SK-N-SH (cell line): Measurements from ENCODE around the gene CRTC1.

Source experiments
- CTCF ChIP-seq: fragments of 200-600 bp; sonication (generic); IDR thresholded peaks from 2 replicates; pipeline ENCODE4 v1.6.1; 2017; ENCODE audit warnings: antibody characterized with exemption, mild to moderate bottlenecking, moderate library complexity
- FOSL2 ChIP-seq: IDR thresholded peaks from 2 replicates; pipeline ENCODE4 v1.4.0; 2012; ENCODE audit warnings: low read depth, mild to moderate bottlenecking, moderate library complexity, borderline replicate concordance
- POLR2AphosphoS5 ChIP-seq: IDR thresholded peaks from 2 replicates; pipeline ENCODE4 v1.6.1; 2012; ENCODE audit warnings: low read depth, low read length
- RAD21 ChIP-seq: IDR thresholded peaks from 2 replicates; pipeline ENCODE4 v1.6.1; 2012; ENCODE audit warnings: mild to moderate bottlenecking, low read length

GRCh38 chr19:18646535-18647370 lies 36.7 kb upstream of the CRTC1 start:
- TF ChIP-seq CTCF (no peak), POLR2AphosphoS5 (no peak), RAD21 (no peak), FOSL2 (no peak)
